Pancreas (tissue), 10 donors: ENCODE results near the gene NDST4. TPM values are rescaled to one million over a fixed set of nuclear protein-coding genes. Genes with fewer than 3 reads are reported as not detected.

Experiments
- ATAC-seq, 4 donors: fragments of 200-7000 bp; cut with Tn5 transposase; one replicate each; pipeline versions ENCODE4 v1.8.0 to v1.9.1; 2020; ENCODE audit warnings: mild to moderate bottlenecking in 4 of 4, moderate library complexity in 4 of 4
- DNase-seq, 6 donors: peaks; one replicate each; pipeline ENCODE4 v3.0.0-alpha.2; 2020
- FAIRE-seq: peaks from 2 replicates; lab custom pipeline; 2012; peaks lifted over from hg19 to GRCh38; lab: Jason Lieb, UNC
- H3K27ac ChIP-seq, 4 donors: fragments of 200-600 bp; sonication (generic); 1 replicate in 3 of 4; 2 replicates in 1 of 4; pipeline versions ENCODE4 v1.5.0 to v1.8.0; 2020
- H3K27me3 ChIP-seq, 4 donors: fragments of 200-600 bp; one replicate each; pipeline ENCODE4 v1.8.0; 2021
- H3K36me3 ChIP-seq, 3 donors: fragments of 200-600 bp; sonication (generic) in 1 of 3; one replicate each; pipeline versions ENCODE4 v1.5.0 to v1.8.0; 2020 to 2021
- H3K4me1 ChIP-seq, 3 donors: fragments of 200-600 bp; one replicate each; pipeline ENCODE4 v1.8.0; 2021
- H3K4me3 ChIP-seq, 4 donors: fragments of 200-600 bp; sonication (generic) in 2 of 4; one replicate each; pipeline versions ENCODE4 v1.5.0 to v1.8.0; 2020 to 2021
- H3K9me3 ChIP-seq, 4 donors: fragments of 200-600 bp; one replicate each; pipeline ENCODE4 v1.8.0; 2021
- CTCF ChIP-seq, 4 donors: fragments of 200-600 bp; sonication (generic) in 3 of 4; IDR thresholded peaks; one replicate each; pipeline versions ENCODE4 v1.5.0 to v1.8.0; 2021; ENCODE audit warnings: antibody characterized with exemption in 4 of 4
- WGBS, 2 donors: extraction: QIAGEN DNeasy Blood & Tissue Kit; methylation state at CpG; one replicate each; pipeline ENCODE4 v1.1.7; 2013; 5-methylcytosine and 5-hydroxymethylcytosine counted together
- intact Hi-C, 3 donors: fragments of 100-400 bp; cut with DNase I; formaldehyde crosslinking; loops; one replicate each; pipeline versions ENCODE4 v1.11.1 to v1.14.2; 2022
- polyA plus RNA-seq, 2 donors: library from polyadenylated mRNA; stranded (reverse); fragments of 200-250 nt; gene quantifications; one replicate each; pipeline ENCODE4 v1.2.3, GENCODE V29; 2013
- total RNA-seq, 6 donors: library from RNA; stranded (reverse); fragmentation: NEBNext Ultra II Directional in 4 of 6; extraction: Animal tissue kit (Norgen Biotek cat#: 25700) in 4 of 6; gene quantifications; one replicate each; pipeline versions ENCODE4 v1.2.1 to v1.2.4, GENCODE V29; 2021 to 2023
- donor health status: healthy with polysubstance abuse.
- donor health status: DM: no; HTN: no; CAD: no; lungs with moderate emphysema.
- donor health status: DM: no; HTN: no; CAD: no.
- donor health status: control.
- donor health status: control.
- donor health status: Bipolar disorder and iron deficiency.
- donor health status: DM: yes; HTN: yes; CAD: no.
- donor health status: DM: no; HTN: no; CAD: no.
- donor health status: DM: no; HTN: no; CAD: no.
- donor health status: DM: yes; HTN: yes; CAD: no.

The NDST4 gene
- total and polyA plus RNA-seq, 8 donors, result not detected

DNA sequence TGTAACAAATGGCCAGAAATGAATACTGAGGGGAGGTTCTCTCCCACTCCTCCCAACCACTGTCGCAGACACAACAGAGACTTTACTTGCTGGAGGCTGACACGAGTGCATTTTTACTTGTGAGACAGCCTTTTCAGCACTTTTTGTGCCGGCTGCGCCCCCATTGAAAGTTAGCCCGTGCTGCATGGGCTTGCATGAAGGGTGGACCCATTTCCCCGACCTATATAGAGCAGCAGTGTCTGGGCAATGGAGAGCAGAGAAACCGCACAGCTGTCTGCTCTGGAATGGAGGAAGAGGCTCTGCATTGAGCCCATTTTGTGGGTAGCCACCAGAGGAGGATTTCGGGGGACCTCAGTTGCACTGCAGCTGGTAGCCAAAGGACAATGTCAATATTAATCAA lies 306.1 kb downstream of the NDST4 start:
- FAIRE-seq (no peak), ATAC-seq (peak in 1 of 4 donors; percentile 21), DNase-seq (no peak)
- Histone ChIP-seq H3K27me3 (no peaks in the 10 kb centered on the region), H3K4me1 (no peaks in the 10 kb centered on the region), H3K27ac (no peak overlapping the region), H3K9me3 (no peaks in the 10 kb centered on the region), H3K36me3 (no peaks in the 10 kb centered on the region), H3K4me3 (no peak overlapping the region)
- no peak for TF ChIP-seq CTCF (IDR thresholded peaks at IDR 0.05)
- 81 to 88% methylated on average over 8 of the region's 8 CpGs for WGBS, 2 donors
- intact Hi-C loops, result no loop called here

GRCh38 chr4:114791976-114792375 lies 321.4 kb downstream of the NDST4 start:
- no peak for TF ChIP-seq CTCF (IDR thresholded peaks at IDR 0.05)
- FAIRE-seq (no peak), DNase-seq (no peak), ATAC-seq (no peak)
- intact Hi-C loops, result no loop called here
- Histone ChIP-seq H3K4me1 (no peaks in the 10 kb centered on the region), H3K4me3 (no peak overlapping the region), H3K36me3 (no peaks in the 10 kb centered on the region), H3K9me3 (no peaks in the 10 kb centered on the region), H3K27me3 (no peaks in the 10 kb centered on the region), H3K27ac (no peak overlapping the region)
- 90 to 94% methylated on average over 5 of the region's 5 CpGs for WGBS, 2 donors

DNA sequence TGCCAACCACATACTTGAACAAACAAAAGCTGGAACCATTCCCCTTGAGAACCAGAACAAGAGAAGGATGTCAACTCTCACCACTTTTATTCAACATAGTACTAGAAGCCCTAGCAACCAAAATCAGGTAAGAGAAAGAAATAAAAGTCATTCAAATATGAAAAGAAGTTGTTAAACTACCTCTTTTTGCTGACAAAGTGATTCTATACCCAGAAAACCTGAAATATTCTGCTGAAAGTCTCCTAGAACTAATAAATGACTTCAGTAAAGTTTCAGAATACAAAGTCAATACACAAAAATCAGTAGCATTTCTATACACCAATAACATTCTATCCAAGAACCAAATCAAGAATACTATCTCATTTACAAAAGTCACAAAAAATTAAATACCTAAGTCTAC lies 327.9 kb downstream of the NDST4 start:
- no peak overlapping the region for H3K4me3 ChIP-seq
- intact Hi-C loops, result no loop called here
- TF ChIP-seq CTCF (IDR thresholded peaks at IDR 0.05), result no peak
- H3K4me1 ChIP-seq, result no peaks in the 10 kb centered on the region
- no peaks in the 10 kb centered on the region for H3K27me3 ChIP-seq
- H3K27ac ChIP-seq, result no peak overlapping the region
- DNase-seq (no peak), FAIRE-seq (no peak), ATAC-seq (no peak)
- H3K9me3 ChIP-seq, result no peaks in the 10 kb centered on the region
- no peaks in the 10 kb centered on the region for H3K36me3 ChIP-seq

DNA sequence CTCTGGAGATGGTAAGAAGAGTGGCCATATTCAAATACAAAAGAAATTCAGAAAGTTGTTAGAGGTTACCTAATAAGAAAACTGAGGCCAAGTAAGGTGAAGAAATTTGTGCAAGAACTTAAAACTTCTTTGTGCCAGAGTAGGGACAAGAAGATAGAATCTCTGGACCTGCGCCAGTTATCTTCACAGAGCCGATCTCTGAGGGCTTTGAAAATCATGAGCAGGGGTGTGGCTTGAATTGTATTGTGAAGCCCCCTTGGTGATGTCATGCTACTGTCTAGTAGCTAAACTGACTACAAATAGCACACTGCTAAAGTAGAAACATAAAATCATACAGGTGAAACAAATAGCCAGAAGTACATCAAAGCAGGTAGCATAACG lies 330.2 kb downstream of the NDST4 start:
- no peaks in the 10 kb centered on the region for H3K36me3 ChIP-seq
- no peak for TF ChIP-seq CTCF (IDR thresholded peaks at IDR 0.05)

GRCh38 chr4:114782415-114783214 lies 330.8 kb downstream of the NDST4 start:
- Histone ChIP-seq H3K9me3 (no peaks in the 10 kb centered on the region), H3K4me1 (no peaks in the 10 kb centered on the region), H3K27ac (no peak overlapping the region), H3K4me3 (no peak overlapping the region), H3K27me3 (no peaks in the 10 kb centered on the region), H3K36me3 (no peaks in the 10 kb centered on the region)
- TF ChIP-seq CTCF (IDR thresholded peaks at IDR 0.05), result no peak
- intact Hi-C loops, result no loop called here
- WGBS, 2 donors, result 49 to 52% methylated on average over 6 of the region's 6 CpGs
- ATAC-seq (no peak), DNase-seq (no peak), FAIRE-seq (no peak)

More for the DNA sequence above, 330.2 kb downstream of the NDST4 start:
- ATAC-seq (no peak), DNase-seq (no peak), FAIRE-seq (no peak)
- intact Hi-C loops, result no loop called here
- no peaks in the 10 kb centered on the region for H3K9me3 ChIP-seq
- H3K27ac ChIP-seq, result no peak overlapping the region
- no peaks in the 10 kb centered on the region for H3K27me3 ChIP-seq
- H3K4me1 ChIP-seq, result no peaks in the 10 kb centered on the region
- no peak overlapping the region for H3K4me3 ChIP-seq
- 55 to 64% methylated on average over 3 of the region's 3 CpGs for WGBS, 2 donors
